ENCODE results near the gene NCKAP5.

- no peak for TF ChIP-seq CTCF (conservative IDR thresholded peaks at IDR 0.05)
- TF ChIP-seq EZH2 (IDR thresholded peaks at IDR 0.05; ENCODE audit: low read depth): no peak
Observed at GRCh38 chr2:132726155-132726554, 842.1 kb downstream of the NCKAP5 start.
